Measurements from ENCODE around the gene PRODH2.

The PRODH2 gene

GRCh38 chr19:35812220-35813042 is at the start of gene PRODH2:
Gene PRODH2, minus strand, starts transcription at chr19:35812845. Its CDS starts 40 bp downstream, at chr19:35812805.
- TF ChIP-seq CTCF (IDR thresholded peaks at IDR 0.05; ENCODE audit: poor library complexity, severe bottlenecking) = no peak
- Histone ChIP-seq H3K27ac (ENCODE audit: poor library complexity, severe bottlenecking) (no peak within 1 kb of the TSS), H3K36me3 (ENCODE audit: low read depth) (no peaks in the 10 kb centered on the region), H3K4me3 (ENCODE audit: severe bottlenecking) (no peak within 1 kb of the TSS), H3K9me3 (ENCODE audit: severe bottlenecking) (no peaks in the 10 kb centered on the region), H3K4me1 (ENCODE audit: insufficient read depth, poor library complexity, severe bottlenecking) (no peaks in the 10 kb centered on the region), H3K27me3 (ENCODE audit: insufficient read depth, poor library complexity, severe bottlenecking) (no peaks in the 10 kb centered on the region)
- ATAC-seq (ENCODE audit: low read depth) = no peak
- no peak for DNase-seq (ENCODE audit: low spot score)

GRCh38 chr19:35861640-35862160 is 49.1 kb upstream of the PRODH2 start:
- no peak for ATAC-seq (ENCODE audit: low read depth)
- Histone ChIP-seq H3K36me3 (ENCODE audit: low read depth) (no peaks in the 10 kb centered on the region), H3K4me3 (ENCODE audit: severe bottlenecking) (no peak overlapping the region), H3K9me3 (ENCODE audit: severe bottlenecking) (no peaks in the 10 kb centered on the region), H3K4me1 (ENCODE audit: insufficient read depth, poor library complexity, severe bottlenecking) (no peaks in the 10 kb centered on the region), H3K27me3 (ENCODE audit: insufficient read depth, poor library complexity, severe bottlenecking) (peaks cover 28% of the 10 kb centered on the region), H3K27ac (ENCODE audit: poor library complexity, severe bottlenecking) (no peak overlapping the region)
- TF ChIP-seq CTCF (IDR thresholded peaks at IDR 0.05; ENCODE audit: poor library complexity, severe bottlenecking) = no peak
- DNase-seq (ENCODE audit: low spot score) = no peak

- Histone ChIP-seq H3K27me3 (ENCODE audit: insufficient read depth, poor library complexity, severe bottlenecking) (peaks cover 35% of the 10 kb centered on the region), H3K9me3 (ENCODE audit: severe bottlenecking) (no peaks in the 10 kb centered on the region), H3K4me3 (ENCODE audit: severe bottlenecking) (no peak overlapping the region), H3K27ac (ENCODE audit: poor library complexity, severe bottlenecking) (no peak overlapping the region), H3K36me3 (ENCODE audit: low read depth) (no peaks in the 10 kb centered on the region), H3K4me1 (ENCODE audit: insufficient read depth, poor library complexity, severe bottlenecking) (no peaks in the 10 kb centered on the region)
- no peak for TF ChIP-seq CTCF (IDR thresholded peaks at IDR 0.05; ENCODE audit: poor library complexity, severe bottlenecking)
- ATAC-seq (ENCODE audit: low read depth) (peak; percentile 57), DNase-seq (ENCODE audit: low spot score) (no peak)
These were observed 48.4 kb upstream of the PRODH2 start for GRCh38 chr19:35860818-35861639.

GRCh38 chr19:35860436-35860817 is 47.8 kb upstream of the PRODH2 start:
- H3K4me3 ChIP-seq (ENCODE audit: severe bottlenecking) = no peak overlapping the region
- H3K36me3 ChIP-seq (ENCODE audit: low read depth) = no peaks in the 10 kb centered on the region
- H3K4me1 ChIP-seq (ENCODE audit: insufficient read depth, poor library complexity, severe bottlenecking) = no peaks in the 10 kb centered on the region
- H3K27me3 ChIP-seq (ENCODE audit: insufficient read depth, poor library complexity, severe bottlenecking) = peaks cover 41% of the 10 kb centered on the region
- DNase-seq (ENCODE audit: low spot score) (no peak), ATAC-seq (ENCODE audit: low read depth) (no peak)
- TF ChIP-seq CTCF (IDR thresholded peaks at IDR 0.05; ENCODE audit: poor library complexity, severe bottlenecking) = no peak
- no peaks in the 10 kb centered on the region for H3K9me3 ChIP-seq (ENCODE audit: severe bottlenecking)
- no peak overlapping the region for H3K27ac ChIP-seq (ENCODE audit: poor library complexity, severe bottlenecking)
